ENCODE results near the gene SFN. TPM values are rescaled to one million over a fixed set of nuclear protein-coding genes. Genes with fewer than 3 reads are reported as not detected.
A peak's percentile ranks its signal among the peaks of the same experiment; 100 is the strongest.

SFN gene
- 1 to 10 TPM in 2 of 8 experiments, under 1 TPM in 5, not detected in 1; 0.16 to 1.3 (median 0.75) TPM for total RNA-seq

DNA sequence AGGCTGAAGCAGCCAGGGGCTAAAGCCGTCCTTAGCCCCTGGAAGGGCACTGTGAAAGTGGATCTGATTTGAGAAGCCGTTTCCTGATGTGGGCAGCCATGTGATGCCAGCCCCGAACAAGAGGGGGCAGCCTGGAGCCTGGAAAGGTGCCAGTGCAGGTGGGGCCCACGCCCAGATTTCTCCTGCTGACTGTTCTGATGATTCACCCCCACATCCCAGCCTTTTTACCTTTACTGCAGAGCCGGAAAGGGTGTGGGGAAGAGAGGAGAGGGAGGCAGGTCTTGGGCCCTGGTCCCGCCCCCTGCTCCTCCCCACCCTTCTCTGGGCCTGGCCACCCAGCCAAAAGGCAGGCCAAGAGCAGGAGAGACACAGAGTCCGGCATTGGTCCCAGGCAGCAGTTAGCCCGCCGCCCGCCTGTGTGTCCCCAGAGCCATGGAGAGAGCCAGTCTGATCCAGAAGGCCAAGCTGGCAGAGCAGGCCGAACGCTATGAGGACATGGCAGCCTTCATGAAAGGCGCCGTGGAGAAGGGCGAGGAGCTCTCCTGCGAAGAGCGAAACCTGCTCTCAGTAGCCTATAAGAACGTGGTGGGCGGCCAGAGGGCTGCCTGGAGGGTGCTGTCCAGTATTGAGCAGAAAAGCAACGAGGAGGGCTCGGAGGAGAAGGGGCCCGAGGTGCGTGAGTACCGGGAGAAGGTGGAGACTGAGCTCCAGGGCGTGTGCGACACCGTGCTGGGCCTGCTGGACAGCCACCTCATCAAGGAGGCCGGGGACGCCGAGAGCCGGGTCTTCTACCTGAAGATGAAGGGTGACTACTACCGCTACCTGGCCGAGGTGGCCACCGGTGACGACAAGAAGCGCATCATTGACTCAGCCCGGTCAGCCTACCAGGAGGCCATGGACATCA is at the start of gene SFN:
Gene SFN, plus strand, starts transcription at position 369 of the 904 bp plus-strand sequence. Its CDS starts 64 bp downstream, at position 433.
- H3K27ac ChIP-seq: no peak within 1 kb of the TSS
- ATAC-seq (replicated peaks in 6 of 8): no peak
- in situ Hi-C loops (cut with MboI; ENCODE audit: low pct_unique_long_range_greater_than_20kb in 2 of 9, low sequenced_read_pairs in 9 of 9, unreplicated experiment in 9 of 9): no loop called here
- H3K4me3 ChIP-seq: peak within 1 kb of the TSS in 2 of 5 donors; percentile 49
- 50 to 94% (median 82%) methylated on average over 2 to 15 of the region's 37 CpGs; no CpG with 5 or more reads in 3 of the 10 experiments for WGBS, 10 experiments
- peaks cover 0 to 6% of the 10 kb centered on the region in 2 donors for H3K4me1 ChIP-seq (replicated peaks in 1 of 2)

GRCh38 chr1:26814377-26814776 is 48.6 kb upstream of the SFN start:
- H3K4me1 ChIP-seq (replicated peaks in 1 of 2): no peaks in the 10 kb centered on the region
- no peak for ATAC-seq (replicated peaks in 6 of 8)
- in situ Hi-C loops (cut with MboI; ENCODE audit: low pct_unique_long_range_greater_than_20kb in 2 of 9, low sequenced_read_pairs in 9 of 9, unreplicated experiment in 9 of 9): no loop called here
- WGBS, 10 experiments: 49 to 100% (median 86%) methylated on average over 1 to 2 of the region's 2 CpGs; no CpG with 5 or more reads in 1 of the 10 experiments
- H3K27ac ChIP-seq: no peak overlapping the region
- no peak overlapping the region for H3K4me3 ChIP-seq

DNA sequence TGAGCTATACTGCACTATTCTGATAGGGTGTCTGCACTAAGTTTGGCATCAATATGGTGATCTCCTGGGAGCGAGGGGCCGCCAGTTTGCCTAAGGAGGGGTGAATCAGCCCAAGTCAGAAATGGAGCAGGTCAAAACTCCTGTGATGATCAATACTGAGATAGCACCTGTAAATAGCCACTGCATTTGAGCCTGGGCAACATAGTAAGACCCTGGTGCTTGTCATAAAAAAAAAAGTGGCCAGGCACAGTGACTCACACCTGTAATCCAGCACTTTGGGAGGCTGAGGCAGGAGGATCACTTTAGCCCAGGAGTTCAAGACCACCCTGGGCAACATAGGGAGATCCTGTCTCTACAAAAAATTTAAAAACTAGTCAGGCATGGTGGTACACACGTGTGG is 48.1 kb upstream of the SFN start:
- Histone ChIP-seq H3K4me1 (replicated peaks in 1 of 2) (no peaks in the 10 kb centered on the region), H3K4me3 (no peak overlapping the region), H3K27ac (no peak overlapping the region)
- in situ Hi-C loops (cut with MboI; ENCODE audit: low pct_unique_long_range_greater_than_20kb in 2 of 9, low sequenced_read_pairs in 9 of 9, unreplicated experiment in 9 of 9): no loop called here
- no peak for ATAC-seq (replicated peaks in 6 of 8)
- WGBS, 10 experiments: 29 to 94% (median 81%) methylated on average over 1 to 3 of the region's 3 CpGs; no CpG with 5 or more reads in 4 of the 10 experiments

DNA sequence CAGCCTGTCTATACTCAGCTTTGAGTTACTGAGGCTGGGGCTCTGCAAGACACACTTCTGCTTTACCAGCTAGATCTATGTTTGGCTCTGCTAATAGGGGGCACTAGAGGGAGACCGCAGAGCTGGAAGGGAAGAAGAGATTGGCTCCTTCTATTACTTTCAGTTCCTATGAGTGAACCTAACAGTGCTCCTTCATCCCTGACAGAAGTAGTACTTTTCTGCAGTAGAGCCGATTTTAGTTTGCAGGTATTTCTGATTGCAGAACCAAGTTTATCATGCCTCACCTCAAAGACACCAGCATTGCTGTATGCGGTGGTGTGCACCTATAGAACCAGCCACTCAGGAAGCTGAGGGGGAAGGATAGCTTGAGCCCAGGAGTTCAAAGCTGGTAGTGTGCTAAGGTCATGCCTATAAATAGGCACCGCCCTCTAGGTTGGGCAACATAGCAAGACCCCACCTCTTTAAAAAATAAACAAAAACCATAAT is 42.1 kb upstream of the SFN start:
- in situ Hi-C loops (cut with MboI; ENCODE audit: low pct_unique_long_range_greater_than_20kb in 2 of 9, low sequenced_read_pairs in 9 of 9, unreplicated experiment in 9 of 9): no loop called here
- ATAC-seq (replicated peaks in 6 of 8): no peak
- Histone ChIP-seq H3K27ac (no peak overlapping the region), H3K4me1 (replicated peaks in 1 of 2) (peaks cover 3% of the 10 kb centered on the region in 2 donors), H3K4me3 (no peak overlapping the region)
- 80 to 100% (median 89%) methylated on average over 1 to 4 of the region's 4 CpGs; no CpG with 5 or more reads in 3 of the 10 experiments for WGBS, 10 experiments

- ATAC-seq (replicated peaks in 6 of 8): no peak
- Histone ChIP-seq H3K4me3 (no peak overlapping the region), H3K4me1 (replicated peaks in 1 of 2) (peaks cover 6 to 13% of the 10 kb centered on the region in 2 donors), H3K27ac (no peak overlapping the region)
- 73 to 100% (median 98%) methylated on average over 1 to 4 of the region's 4 CpGs; no CpG with 5 or more reads in 1 of the 10 experiments for WGBS, 10 experiments
- in situ Hi-C loops (cut with MboI; ENCODE audit: low pct_unique_long_range_greater_than_20kb in 2 of 9, low sequenced_read_pairs in 9 of 9, unreplicated experiment in 9 of 9): no loop called here
These were observed 40.1 kb upstream of the SFN start for GRCh38 chr1:26822737-26823395.

- WGBS, 10 experiments: 80 to 100% (median 94%) methylated on average over 1 to 3 of the region's 3 CpGs; no CpG with 5 or more reads in 1 of the 10 experiments
- ATAC-seq (replicated peaks in 6 of 8): no peak
- Histone ChIP-seq H3K4me3 (no peak overlapping the region), H3K27ac (no peak overlapping the region), H3K4me1 (replicated peaks in 1 of 2) (peaks cover 9 to 19% of the 10 kb centered on the region in 2 donors)
- in situ Hi-C loops (cut with MboI; ENCODE audit: low pct_unique_long_range_greater_than_20kb in 2 of 9, low sequenced_read_pairs in 9 of 9, unreplicated experiment in 9 of 9): no loop called here
These were observed 38.2 kb upstream of the SFN start for GRCh38 chr1:26824731-26825130.

DNA sequence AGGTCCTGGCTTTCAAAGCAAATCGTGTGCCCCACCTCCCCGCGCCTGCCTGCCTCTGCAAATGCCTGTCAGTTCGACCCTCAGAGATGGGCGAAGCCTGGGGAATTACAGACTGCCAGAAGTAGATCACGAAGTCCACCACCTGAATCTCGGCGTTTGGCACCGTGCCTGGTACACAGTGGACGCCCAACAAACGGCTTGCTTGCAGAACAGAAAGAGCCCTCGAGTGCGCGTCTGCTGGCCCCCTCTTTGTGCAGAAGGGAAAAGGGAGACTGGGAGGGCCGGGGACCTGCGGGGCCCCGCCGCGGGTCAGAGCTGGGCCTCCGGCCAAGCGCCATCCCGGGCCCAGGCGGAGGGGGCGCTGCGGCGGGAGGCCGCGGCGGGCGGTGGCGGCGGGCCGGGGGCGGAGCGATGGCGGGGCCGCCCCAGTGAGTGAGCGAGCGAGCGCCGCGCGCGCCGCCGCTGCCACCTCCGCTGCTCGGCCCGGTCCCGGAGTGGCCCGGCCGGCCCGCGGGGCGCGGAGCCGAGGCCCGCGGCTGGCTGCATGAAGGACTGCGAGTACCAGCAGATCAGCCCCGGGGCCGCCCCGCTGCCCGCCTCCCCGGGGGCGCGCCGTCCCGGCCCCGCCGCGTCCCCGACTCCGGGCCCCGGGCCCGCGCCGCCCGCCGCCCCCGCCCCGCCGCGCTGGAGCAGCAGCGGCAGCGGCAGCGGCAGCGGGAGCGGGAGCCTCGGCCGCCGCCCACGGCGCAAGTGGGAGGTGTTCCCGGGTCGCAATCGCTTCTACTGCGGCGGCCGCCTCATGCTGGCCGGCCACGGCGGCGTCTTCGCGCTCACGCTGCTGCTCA is 36.5 kb upstream of the SFN start, which contains the start of gene ZDHHC18:
Gene ZDHHC18, plus strand, starts transcription at position 428 of the 845 bp plus-strand sequence. Its CDS starts 117 bp downstream, at position 545.
- Histone ChIP-seq H3K4me1 (replicated peaks in 1 of 2) (peaks cover 9 to 19% of the 10 kb centered on the region in 2 donors), H3K4me3 (peak within 1 kb of the TSS; percentile 69 to 86 (median 81)), H3K27ac (peak within 1 kb of the TSS; percentile 47 to 75)
- 6 to 20% (median 12%) methylated on average over 4 to 8 of the region's 107 CpGs; no CpG with 5 or more reads in 7 of the 10 experiments for WGBS, 10 experiments
- ATAC-seq (replicated peaks in 6 of 8): peak; percentile 89 to 97 (median 90)
- in situ Hi-C loops (cut with MboI; ENCODE audit: low pct_unique_long_range_greater_than_20kb in 2 of 9, low sequenced_read_pairs in 9 of 9, unreplicated experiment in 9 of 9): no loop called here

GRCh38 chr1:26827106-26827604 is 35.8 kb upstream of the SFN start:
- in situ Hi-C loops (cut with MboI; ENCODE audit: low pct_unique_long_range_greater_than_20kb in 2 of 9, low sequenced_read_pairs in 9 of 9, unreplicated experiment in 9 of 9): no loop called here
- peak in 1 of 8 experiments; percentile 1 for ATAC-seq (replicated peaks in 6 of 8)
- Histone ChIP-seq H3K27ac (peak overlapping the region in 1 of 2 donors; percentile 75), H3K4me1 (replicated peaks in 1 of 2) (peaks cover 9 to 19% of the 10 kb centered on the region in 2 donors), H3K4me3 (peak overlapping the region; percentile 69 to 86 (median 81))
- WGBS, 10 experiments: no CpG with 5 or more reads among the region's 17 CpGs

- Histone ChIP-seq H3K27ac (no peak overlapping the region), H3K4me1 (replicated peaks in 1 of 2) (peaks cover 9 to 19% of the 10 kb centered on the region in 2 donors), H3K4me3 (peak overlapping the region; percentile 69 to 86 (median 81))
- in situ Hi-C loops (cut with MboI; ENCODE audit: low pct_unique_long_range_greater_than_20kb in 2 of 9, low sequenced_read_pairs in 9 of 9, unreplicated experiment in 9 of 9): no loop called here
- 0 to 61% (median 21%) methylated on average over 1 to 5 of the region's 11 CpGs; no CpG with 5 or more reads in 4 of the 10 experiments for WGBS, 10 experiments
- no peak for ATAC-seq (replicated peaks in 6 of 8)
These were observed 35.3 kb upstream of the SFN start for GRCh38 chr1:26827663-26828062.

DNA sequence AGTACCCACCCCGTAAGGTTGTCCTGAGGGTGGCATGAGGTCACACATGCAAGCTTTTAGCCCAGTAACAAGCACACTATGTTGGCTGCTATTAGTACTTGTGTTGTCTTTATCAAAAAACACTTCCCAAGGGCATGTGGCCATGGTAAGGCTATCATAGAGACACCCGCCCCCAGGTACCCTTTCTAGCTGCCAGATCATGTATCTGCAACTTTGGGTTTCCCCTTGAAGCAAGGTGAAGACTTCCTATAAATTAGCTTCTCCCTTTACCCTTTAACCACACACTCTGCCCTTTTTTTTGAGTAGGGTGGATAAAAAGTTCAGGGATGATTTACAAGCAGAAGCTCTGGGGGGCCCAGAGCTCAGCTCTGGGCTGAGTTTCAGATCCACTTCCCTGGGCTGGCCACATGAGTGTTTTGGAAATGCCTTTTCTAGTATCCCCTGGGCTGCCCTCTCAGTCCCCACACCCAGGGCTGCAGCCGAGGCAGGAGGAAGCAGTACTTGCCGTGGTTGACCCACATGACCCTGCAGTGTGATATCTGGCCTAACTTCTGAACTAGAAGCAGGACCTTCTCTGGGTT is 34.4 kb upstream of the SFN start:
- H3K4me1 ChIP-seq (replicated peaks in 1 of 2): peaks cover 9 to 19% of the 10 kb centered on the region in 2 donors
- H3K27ac ChIP-seq: no peak overlapping the region
- no peak overlapping the region for H3K4me3 ChIP-seq
- ATAC-seq (replicated peaks in 6 of 8): no peak
- in situ Hi-C loops (cut with MboI; ENCODE audit: low pct_unique_long_range_greater_than_20kb in 2 of 9, low sequenced_read_pairs in 9 of 9, unreplicated experiment in 9 of 9): no loop called here
- 17 to 83% (median 60%) methylated on average over 1 to 4 of the region's 4 CpGs; no CpG with 5 or more reads in 3 of the 10 experiments for WGBS, 10 experiments

GRCh38 chr1:26829184-26829911 is 33.6 kb upstream of the SFN start:
- WGBS, 10 experiments: 73 to 100% (median 92%) methylated on average over 1 to 3 of the region's 6 CpGs; no CpG with 5 or more reads in 1 of the 10 experiments
- in situ Hi-C loops (cut with MboI; ENCODE audit: low pct_unique_long_range_greater_than_20kb in 2 of 9, low sequenced_read_pairs in 9 of 9, unreplicated experiment in 9 of 9): no loop called here
- ATAC-seq (replicated peaks in 6 of 8): no peak
- Histone ChIP-seq H3K4me3 (no peak overlapping the region), H3K4me1 (replicated peaks in 1 of 2) (peaks cover 9 to 19% of the 10 kb centered on the region in 2 donors), H3K27ac (no peak overlapping the region)

Measured in motor neuron (in vitro differentiated cells).